NCI-H2081 (cell line): ENCODE measurements around the gene MATCAP1.

ENCODE experiments used
- DNase-seq, 2 experiments: peaks; one replicate each; lab custom pipeline; 2025; lab: John Stamatoyannopoulos, UW

MATCAP1 gene

GRCh38 chr16:67207249-67208091, 23.7 kb upstream of the MATCAP1 start:
- DNase-seq = no peak

GRCh38 chr16:67206838-67207248, 23.1 kb upstream of the MATCAP1 start:
- DNase-seq = no peak

DNA sequence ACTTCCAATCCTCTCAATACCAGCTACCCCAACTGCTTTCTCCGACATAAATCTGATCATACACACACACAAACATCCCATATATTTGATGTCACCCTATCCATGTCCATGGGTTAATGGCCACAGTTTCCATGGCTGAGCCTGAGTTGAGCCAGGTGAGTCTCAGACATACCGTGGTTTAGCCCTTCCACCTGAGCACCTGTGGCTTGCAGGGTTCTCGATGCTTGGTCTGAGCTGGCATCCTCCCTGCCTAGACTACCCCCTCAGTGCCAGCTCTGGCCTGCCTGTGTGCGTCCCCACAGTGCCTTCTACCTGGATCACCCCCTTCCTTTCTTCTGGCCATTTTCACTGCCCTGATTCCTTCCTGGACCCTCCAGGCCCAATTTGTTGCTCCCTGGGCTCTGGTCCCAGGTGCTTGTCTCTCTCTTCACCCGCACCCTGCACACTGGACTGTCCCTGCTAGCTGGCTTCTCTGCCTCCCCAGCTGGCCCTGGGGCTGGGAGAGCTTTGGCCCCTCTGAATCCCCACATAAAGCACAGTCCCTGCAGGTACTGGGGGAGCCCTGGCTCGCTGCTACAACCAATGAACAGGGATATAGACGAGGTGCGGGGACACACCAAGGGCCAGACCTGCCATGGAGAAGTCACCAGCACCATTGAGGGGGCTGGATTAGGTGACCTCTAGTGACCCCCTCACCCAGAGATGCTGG, 22.5 kb upstream of the MATCAP1 start:
- no peak for DNase-seq

GRCh38 chr16:67204076-67204475, 20.3 kb upstream of the MATCAP1 start:
- DNase-seq = no peak

DNA sequence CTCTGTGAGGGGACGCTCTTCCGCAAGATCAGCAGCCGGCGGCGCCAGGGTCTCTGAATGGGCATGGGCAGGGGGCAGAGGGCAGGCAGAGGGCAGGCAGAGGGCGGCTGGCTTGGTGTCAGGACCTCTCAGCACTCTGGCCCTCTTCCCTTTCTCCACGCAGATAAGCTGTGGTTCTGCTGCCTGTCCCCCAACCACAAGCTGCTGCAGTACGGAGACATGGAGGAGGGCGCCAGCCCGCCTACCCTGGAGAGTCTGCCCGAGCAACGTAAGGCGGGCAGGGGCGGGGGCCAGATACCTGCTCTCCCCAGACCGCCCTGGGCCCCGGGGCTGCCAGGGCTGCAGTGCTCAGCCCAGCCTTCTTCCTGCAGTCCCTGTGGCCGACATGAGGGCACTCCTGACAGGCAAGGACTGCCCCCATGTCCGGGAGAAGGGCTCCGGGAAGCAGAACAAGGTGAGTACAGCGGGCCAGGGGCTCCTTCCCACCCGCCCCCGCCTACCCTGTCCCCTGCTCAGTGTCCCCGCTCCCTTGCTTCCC, 19.3 kb upstream of the MATCAP1 start:
- no peak for DNase-seq

- no peak for DNase-seq
These were observed 18.7 kb upstream of the MATCAP1 start for GRCh38 chr16:67202426-67202825.

- DNase-seq = no peak
These were observed 17.9 kb upstream of the MATCAP1 start for GRCh38 chr16:67201411-67202345.

DNA sequence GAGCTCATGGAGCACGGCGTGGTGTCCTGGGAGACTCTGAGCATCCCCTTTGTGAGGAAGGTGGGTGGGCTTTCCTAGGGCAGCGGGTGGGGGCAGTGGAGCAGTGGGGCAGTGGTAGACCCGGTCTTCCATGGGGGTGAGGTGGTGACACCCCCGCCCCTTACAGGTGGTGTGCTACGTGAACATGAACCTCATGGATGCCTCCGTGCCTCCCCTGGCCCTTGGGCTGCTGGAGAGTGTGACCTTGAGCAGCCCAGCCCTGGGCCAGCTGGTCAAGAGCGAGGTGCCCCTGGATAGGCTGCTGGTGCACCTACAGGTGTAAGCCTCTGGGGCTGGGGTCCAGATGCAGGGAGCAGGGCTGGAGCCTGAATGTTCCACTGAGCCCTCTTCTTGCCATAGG, 16.7 kb upstream of the MATCAP1 start:
- DNase-seq = no peak

DNA sequence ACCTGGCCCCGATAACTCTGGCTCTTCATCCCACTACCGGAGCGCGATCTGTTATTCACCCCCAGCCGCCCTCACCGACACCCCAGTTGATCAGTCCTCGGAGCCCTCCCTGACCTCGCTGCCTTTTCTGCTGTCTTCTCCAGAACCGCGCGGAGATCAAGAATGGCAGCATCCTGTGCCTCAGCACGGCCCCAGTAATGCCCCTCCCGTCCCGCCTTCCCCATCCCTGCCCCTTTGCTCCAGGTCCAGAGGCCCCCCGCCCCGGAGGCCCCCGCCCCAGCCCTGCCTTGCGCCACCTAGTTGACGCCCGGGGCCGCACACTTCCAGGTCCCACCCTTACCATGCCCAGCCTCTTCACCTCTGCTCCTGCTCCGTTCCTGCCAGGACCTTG, 16.0 kb upstream of the MATCAP1 start:
- no peak for DNase-seq

DNA sequence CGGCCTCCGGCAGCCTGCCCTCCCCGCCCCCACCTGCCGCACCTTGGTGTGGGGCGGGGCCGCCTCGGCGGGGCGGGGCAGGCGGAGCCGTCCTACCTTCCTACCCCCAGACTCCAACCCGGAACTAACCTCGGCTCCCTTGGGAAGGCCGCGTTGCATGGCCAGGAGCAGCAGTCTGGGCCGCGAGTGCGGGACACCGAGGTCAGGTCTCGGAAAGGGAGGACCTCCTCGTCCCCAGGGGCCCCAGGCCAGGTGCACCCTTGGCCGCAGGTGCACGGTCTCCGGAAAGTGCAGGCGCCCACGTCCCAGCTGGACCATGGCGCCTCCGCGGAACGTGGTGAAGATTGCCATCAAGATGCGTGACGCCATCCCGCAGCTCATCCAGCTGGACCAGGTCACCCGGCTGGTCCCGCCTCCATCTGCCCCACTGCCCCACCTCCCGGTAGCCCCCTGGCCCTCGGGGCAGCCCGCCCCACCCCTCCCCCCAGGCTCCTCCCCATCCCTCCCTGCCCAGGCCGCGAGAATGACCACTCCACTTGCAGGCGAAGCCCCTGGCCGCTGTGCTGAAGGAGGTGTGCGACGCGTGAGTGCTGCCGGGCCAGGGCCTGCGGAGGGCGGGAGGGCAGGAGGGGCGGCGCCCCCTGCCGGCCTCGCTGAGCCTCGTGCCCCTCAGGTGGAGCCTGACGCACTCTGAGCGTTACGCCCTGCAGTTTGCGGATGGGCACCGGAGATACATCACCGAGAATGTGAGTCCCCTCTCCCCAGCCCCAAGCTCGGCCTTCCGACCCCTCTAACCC, 15.4 kb upstream of the MATCAP1 start, which contains the start of gene ELMO3:
Gene ELMO3 (plus strand): TSS at position 121 of the 797 bp plus-strand sequence. CDS start 196 bp downstream, at position 317.
- DNase-seq = peak; percentile 23 to 47

- no peak for DNase-seq
These were observed 14.5 kb upstream of the MATCAP1 start for GRCh38 chr16:67198238-67198734.

DNA sequence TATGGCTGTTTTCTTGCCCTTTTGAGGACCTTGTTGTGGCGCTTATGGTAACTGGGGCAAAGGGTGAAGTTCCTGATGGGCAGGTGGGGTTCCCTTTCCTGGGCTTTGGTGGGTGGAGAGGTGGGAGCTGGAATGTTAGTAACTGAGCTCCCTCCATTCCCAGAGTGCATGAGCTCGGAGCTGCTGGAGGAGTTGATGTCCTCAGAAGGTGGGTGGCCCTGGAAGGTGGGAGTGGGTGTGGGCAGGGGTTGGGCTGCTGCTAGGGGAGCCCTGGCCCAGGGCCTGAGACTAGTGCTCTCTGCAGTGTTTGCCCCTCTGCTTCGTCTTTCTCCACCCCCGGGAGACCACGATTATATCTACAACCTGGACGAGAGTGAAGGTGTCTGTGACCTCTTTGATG, 13.9 kb upstream of the MATCAP1 start:
- DNase-seq = no peak

DNA sequence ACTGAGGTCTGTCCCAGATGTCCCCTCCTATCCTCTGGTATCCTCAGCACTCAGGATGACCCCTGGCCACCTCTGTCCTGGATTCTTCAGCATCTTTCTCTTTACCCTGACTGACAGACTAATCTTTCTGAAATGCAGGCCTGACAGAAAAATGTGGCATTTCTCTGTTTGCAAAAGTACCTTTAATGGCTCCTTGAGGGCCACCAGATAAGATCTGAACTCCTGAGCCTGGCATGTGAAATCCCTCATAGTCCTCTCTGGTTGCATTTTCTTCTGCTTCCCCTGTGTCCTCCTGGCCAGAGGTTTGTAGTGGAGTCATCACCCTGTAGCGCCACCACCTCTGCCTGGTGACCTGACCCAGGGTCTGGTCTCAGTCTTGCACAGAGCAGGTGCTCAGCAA, 13.1 kb upstream of the MATCAP1 start:
- DNase-seq = no peak

DNA sequence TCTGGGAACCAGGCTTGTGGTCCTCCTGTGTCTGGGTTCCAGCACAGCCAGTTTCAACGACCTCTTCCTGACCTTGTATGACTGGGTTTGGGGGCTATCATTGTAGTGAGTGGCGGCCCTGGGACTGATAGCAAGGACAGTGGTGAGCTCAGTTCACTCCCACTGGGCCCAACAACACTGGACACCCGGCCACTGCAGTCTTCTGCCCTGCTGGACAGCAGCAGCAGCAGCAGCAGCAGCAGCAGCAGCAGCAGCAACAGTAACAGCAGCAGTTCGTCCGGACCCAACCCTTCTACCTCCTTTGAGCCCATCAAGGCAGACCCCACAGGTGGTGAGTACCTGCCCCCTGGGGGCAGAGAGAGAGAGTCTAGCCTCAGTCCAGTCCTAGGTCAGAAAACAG, 11.9 kb upstream of the MATCAP1 start:
- no peak for DNase-seq

GRCh38 chr16:67194260-67194659, 10.5 kb upstream of the MATCAP1 start:
- DNase-seq = no peak

GRCh38 chr16:67193536-67193935, 9.8 kb upstream of the MATCAP1 start:
- no peak for DNase-seq

DNA sequence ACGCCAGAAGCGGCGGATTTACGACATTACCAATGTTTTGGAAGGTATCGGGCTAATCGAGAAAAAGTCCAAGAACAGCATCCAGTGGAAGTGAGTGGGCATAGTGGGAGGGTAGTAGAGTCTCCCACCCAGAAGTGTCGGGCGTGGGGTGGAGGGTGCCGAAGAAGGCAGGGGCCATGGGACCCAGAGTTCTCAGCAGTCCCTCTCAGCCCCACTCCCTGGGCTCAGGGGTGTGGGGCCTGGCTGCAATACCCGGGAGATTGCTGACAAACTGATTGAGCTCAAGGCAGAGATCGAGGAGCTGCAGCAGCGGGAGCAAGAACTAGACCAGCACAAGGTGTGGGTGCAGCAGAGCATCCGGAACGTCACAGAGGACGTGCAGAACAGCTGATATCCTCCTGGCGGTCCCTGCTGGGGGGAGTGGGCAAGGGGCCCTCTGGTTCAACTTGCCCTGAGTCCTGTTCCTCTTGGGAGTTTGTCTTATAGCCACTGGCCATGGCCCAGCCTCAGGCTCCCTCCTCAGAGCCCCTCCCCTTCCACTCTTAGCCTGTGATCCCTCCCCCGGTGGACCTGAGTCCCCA, 9.1 kb upstream of the MATCAP1 start:
- DNase-seq = no peak

DNA sequence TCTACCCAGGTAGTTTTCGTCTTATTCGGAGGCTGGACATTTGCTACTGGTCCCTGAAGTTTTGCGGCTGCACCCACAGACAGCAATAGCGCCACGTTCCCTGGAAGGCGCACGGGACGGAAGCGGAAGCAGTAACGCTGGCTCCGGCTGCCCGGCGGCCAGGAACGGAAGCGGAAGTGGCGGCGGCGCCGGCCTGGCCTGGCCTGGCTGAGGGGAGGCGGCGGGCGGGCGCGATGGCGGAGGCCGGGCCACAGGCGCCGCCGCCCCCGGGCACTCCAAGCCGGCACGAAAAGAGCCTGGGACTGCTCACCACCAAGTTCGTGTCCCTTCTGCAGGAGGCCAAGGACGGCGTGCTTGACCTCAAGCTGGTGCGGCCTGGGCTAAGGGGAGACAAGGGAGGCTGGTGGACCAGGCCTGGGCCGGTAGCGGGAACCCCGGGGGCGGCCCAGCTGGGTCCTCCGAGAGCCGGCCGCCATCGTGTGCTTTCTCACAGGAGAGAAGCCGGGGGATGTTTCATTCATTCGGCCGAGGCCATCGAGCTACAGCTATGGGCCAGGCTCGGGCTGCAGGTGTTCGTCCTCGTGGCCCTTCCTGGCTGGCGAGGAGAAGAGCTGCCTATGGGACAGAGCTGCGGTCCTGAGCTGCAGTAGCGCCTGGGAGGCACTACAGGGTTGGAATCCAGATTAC, 8.4 kb upstream of the MATCAP1 start, which contains the start of gene E2F4:
Gene E2F4 (plus strand): TSS at position 161 of the 687 bp plus-strand sequence. CDS start 73 bp downstream, at position 234.
- DNase-seq = peak; percentile 83 to 89

- no peak for DNase-seq
These were observed 7.7 kb upstream of the MATCAP1 start for GRCh38 chr16:67191411-67191994.
